HEK293 (cell line): ENCODE results near the gene NLGN4X.

Experiments
- CTCF ChIA-PET: fragments of 350-600 bp; formaldehyde crosslinking; extraction: SDS; loops from one replicate; lab custom pipeline; 2021; ENCODE audit warnings: antibody characterized with exemption; lab: Yijun Ruan, JAX
- POLR2A ChIA-PET: fragments of 300-600 bp; formaldehyde crosslinking; extraction: SDS; loops from one replicate; lab custom pipeline; 2020; ENCODE audit warnings: antibody characterized with exemption, inconsistent platforms; lab: Yijun Ruan, JAX
- H3K27ac ChIP-seq: fragments of 200-500 bp; sonication (Bioruptor generic); 2 replicates; pipeline ENCODE4 v1.5.1; 2014; ENCODE audit warnings: low read depth, low read length, control low read depth, inconsistent platforms; ENCODE audit errors: extremely low read depth
- H3K36me3 ChIP-seq, 2 experiments: fragments of 200-500 bp in 1 of 2; sonication (Bioruptor generic) in 1 of 2; 1 replicate in 1 of 2; 2 replicates in 1 of 2; pipeline ENCODE4 v1.5.1; 2014 to 2017; ENCODE audit warnings: inconsistent platforms in 2 of 2, low read length in 2 of 2; ENCODE audit not compliant: control insufficient read depth in 2 of 2, insufficient read depth in 1 of 2
- H3K4me1 ChIP-seq: fragments of 200-500 bp; sonication (Bioruptor generic); 2 replicates; pipeline ENCODE4 v1.5.1; 2014; ENCODE audit warnings: mild to moderate bottlenecking, low read length, inconsistent platforms; ENCODE audit not compliant: control insufficient read depth, insufficient read depth
- H3K4me3 ChIP-seq: 2 replicates; pipeline ENCODE4 v1.5.1; 2011; ENCODE audit warnings: low read depth, mild to moderate bottlenecking, control low read depth, low read length, moderate library complexity
- H3K9me3 ChIP-seq: fragments of 200-500 bp; sonication (Bioruptor generic); 2 replicates; pipeline ENCODE4 v1.5.1; 2014; ENCODE audit warnings: low read depth, low read length, inconsistent platforms; ENCODE audit not compliant: control insufficient read depth, insufficient read depth
- GLIS2 ChIP-seq: fragments of 450-650 bp; formaldehyde crosslinking; IDR thresholded peaks from 2 replicates; pipeline ENCODE4 v1.5.1; 2016; ENCODE audit warnings: missing biosample characterization, missing genetic modification characterization
- HOXC10 ChIP-seq: sonication (generic); formaldehyde crosslinking; IDR thresholded peaks from 2 replicates; pipeline ENCODE4 v1.8.1; 2023; ENCODE audit warnings: mild to moderate bottlenecking, missing genetic modification reagents
- ZBTB8A ChIP-seq: fragments of 450-650 bp; formaldehyde crosslinking; IDR thresholded peaks from 2 replicates; pipeline ENCODE4 v1.5.1; 2016; ENCODE audit warnings: missing biosample characterization, missing genetic modification characterization
- ZFP69B ChIP-seq: fragments of 450-650 bp; formaldehyde crosslinking; IDR thresholded peaks from 2 replicates; pipeline ENCODE4 v1.5.1; 2016; ENCODE audit warnings: missing biosample characterization, missing genetic modification characterization
- ZIC2 ChIP-seq: fragments of 450-650 bp; formaldehyde crosslinking; IDR thresholded peaks from 2 replicates; pipeline ENCODE4 v1.5.1; 2016; ENCODE audit warnings: missing biosample characterization, missing genetic modification characterization
- ZNF121 ChIP-seq: fragments of 450-650 bp; formaldehyde crosslinking; IDR thresholded peaks from 2 replicates; pipeline ENCODE4 v1.5.1; 2016; ENCODE audit warnings: missing biosample characterization, missing genetic modification characterization
- ZNF174 ChIP-seq: fragments of 450-650 bp; formaldehyde crosslinking; IDR thresholded peaks from 2 replicates; pipeline ENCODE4 v1.5.0; 2017; ENCODE audit warnings: missing biosample characterization, mild to moderate bottlenecking, missing genetic modification characterization
- ZNF202 ChIP-seq: fragments of 450-650 bp; formaldehyde crosslinking; IDR thresholded peaks from 2 replicates; pipeline ENCODE4 v1.5.1; 2016; ENCODE audit warnings: missing biosample characterization, missing genetic modification characterization, borderline replicate concordance
- ZNF266 ChIP-seq: fragments of 450-650 bp; formaldehyde crosslinking; IDR thresholded peaks from 2 replicates; pipeline ENCODE4 v1.5.1; 2016; ENCODE audit warnings: missing biosample characterization, missing genetic modification characterization, low read depth
- ZNF311 ChIP-seq: fragments of 450-650 bp; formaldehyde crosslinking; IDR thresholded peaks from 2 replicates; pipeline ENCODE4 v1.5.1; 2017; ENCODE audit warnings: missing biosample characterization, missing genetic modification characterization, borderline replicate concordance
- ZNF600 ChIP-seq: fragments of 450-650 bp; formaldehyde crosslinking; IDR thresholded peaks from 2 replicates; pipeline ENCODE4 v1.5.1; 2016; ENCODE audit warnings: missing biosample characterization, missing genetic modification characterization
- ZNF654 ChIP-seq: fragments of 450-650 bp; formaldehyde crosslinking; IDR thresholded peaks from 2 replicates; pipeline ENCODE4 v1.5.1; 2016; ENCODE audit warnings: low read depth, missing biosample characterization, missing genetic modification characterization
- ZNF658 ChIP-seq: fragments of 450-650 bp; formaldehyde crosslinking; IDR thresholded peaks from 2 replicates; pipeline ENCODE4; 2016; ENCODE audit warnings: missing biosample characterization, missing genetic modification characterization
- ZNF677 ChIP-seq: fragments of 450-650 bp; IDR thresholded peaks from 2 replicates; pipeline ENCODE4 v1.5.0; 2018; ENCODE audit warnings: missing biosample characterization, mild to moderate bottlenecking, missing genetic modification characterization, moderate library complexity
- ZNF776 ChIP-seq: fragments of 450-650 bp; formaldehyde crosslinking; IDR thresholded peaks from 2 replicates; pipeline ENCODE4 v1.5.0; 2017; ENCODE audit warnings: missing biosample characterization, missing genetic modification characterization, borderline replicate concordance
- ZNF777 ChIP-seq: fragments of 450-650 bp; formaldehyde crosslinking; IDR thresholded peaks from 2 replicates; pipeline ENCODE4 v1.5.1; 2017; ENCODE audit warnings: missing biosample characterization, missing genetic modification characterization, borderline replicate concordance
- ZNF837 ChIP-seq: fragments of 450-650 bp; formaldehyde crosslinking; IDR thresholded peaks from 2 replicates; pipeline ENCODE4 v1.5.1; 2016; ENCODE audit warnings: missing biosample characterization, missing genetic modification characterization
- ZNF843 ChIP-seq: fragments of 450-650 bp; formaldehyde crosslinking; IDR thresholded peaks from 2 replicates; pipeline ENCODE4 v1.5.1; 2016; ENCODE audit warnings: missing biosample characterization, missing genetic modification characterization
- TF ChIP-seq, protein P1 (sequence below): fragments of 450-650 bp; formaldehyde crosslinking; IDR thresholded peaks from 2 replicates; pipeline ENCODE4 v1.5.1; 2016; ENCODE audit warnings: missing biosample characterization, missing genetic modification characterization
- TF ChIP-seq, protein P2 (sequence below): fragments of 450-650 bp; formaldehyde crosslinking; IDR thresholded peaks from 2 replicates; pipeline ENCODE4 v1.5.1; 2016; ENCODE audit warnings: missing biosample characterization, missing genetic modification characterization, low read depth
- TF ChIP-seq, protein P3 (sequence below): fragments of 450-650 bp; formaldehyde crosslinking; IDR thresholded peaks from 2 replicates; pipeline ENCODE4 v1.5.1; 2016; ENCODE audit warnings: missing biosample characterization, missing genetic modification characterization
- TF ChIP-seq, protein P4 (sequence below): fragments of 450-650 bp; formaldehyde crosslinking; IDR thresholded peaks from 2 replicates; pipeline ENCODE4 v1.5.1; 2016; ENCODE audit warnings: missing biosample characterization, missing genetic modification characterization, borderline replicate concordance
- TF ChIP-seq, protein P5 (sequence below): fragments of 450-650 bp; formaldehyde crosslinking; IDR thresholded peaks from 2 replicates; pipeline ENCODE4 v1.5.1; 2017; ENCODE audit warnings: missing biosample characterization, missing genetic modification characterization

NLGN4X gene

DNA sequence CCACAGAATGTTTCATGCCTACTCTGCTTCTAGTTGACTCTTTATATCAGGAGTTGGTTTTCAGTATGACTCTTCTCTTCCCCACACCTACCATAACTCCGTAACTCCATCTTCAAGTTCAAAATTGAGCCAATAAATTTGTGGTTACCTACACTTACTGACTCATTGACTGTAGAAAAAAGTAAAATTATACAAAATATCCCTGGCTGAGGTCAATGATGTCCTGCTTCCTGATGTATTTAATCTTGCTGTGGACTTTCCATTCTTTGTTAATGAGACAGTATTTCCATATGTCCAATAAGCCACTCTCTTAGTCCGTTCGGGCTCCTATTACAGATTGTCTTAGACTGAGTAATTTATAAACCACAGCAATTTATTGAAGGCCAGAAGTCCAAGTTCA is 9.9 kb upstream of the NLGN4X start:
- Histone ChIP-seq H3K36me3 (no peaks in the 10 kb centered on the region), H3K27ac (no peak overlapping the region), H3K4me3 (no peak overlapping the region), H3K4me1 (no peaks in the 10 kb centered on the region), H3K9me3 (no peaks in the 10 kb centered on the region)
- no peak for TF ChIP-seq ZBTB8A (tag by site-specific recombination)
- TF ChIP-seq, protein P1, sequence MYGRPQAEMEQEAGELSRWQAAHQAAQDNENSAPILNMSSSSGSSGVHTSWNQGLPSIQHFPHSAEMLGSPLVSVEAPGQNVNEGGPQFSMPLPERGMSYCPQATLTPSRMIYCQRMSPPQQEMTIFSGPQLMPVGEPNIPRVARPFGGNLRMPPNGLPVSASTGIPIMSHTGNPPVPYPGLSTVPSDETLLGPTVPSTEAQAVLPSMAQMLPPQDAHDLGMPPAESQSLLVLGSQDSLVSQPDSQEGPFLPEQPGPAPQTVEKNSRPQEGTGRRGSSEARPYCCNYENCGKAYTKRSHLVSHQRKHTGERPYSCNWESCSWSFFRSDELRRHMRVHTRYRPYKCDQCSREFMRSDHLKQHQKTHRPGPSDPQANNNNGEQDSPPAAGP (tag by site-specific recombination), result no peak
- TF ChIP-seq ZNF654 (tag by site-specific recombination), result no peak
- no peak for TF ChIP-seq ZNF174 (tag by site-specific recombination)
- TF ChIP-seq ZNF311 (tag by site-specific recombination), result no peak
- TF ChIP-seq ZNF121 (tag by site-specific recombination), result no peak
- TF ChIP-seq ZNF266 (tag by site-specific recombination), result no peak
- TF ChIP-seq HOXC10 (CRISPR knock-in tag), result no peak
- POLR2A ChIA-PET, result no interaction called here
- CTCF ChIA-PET, result no interaction called here

DNA sequence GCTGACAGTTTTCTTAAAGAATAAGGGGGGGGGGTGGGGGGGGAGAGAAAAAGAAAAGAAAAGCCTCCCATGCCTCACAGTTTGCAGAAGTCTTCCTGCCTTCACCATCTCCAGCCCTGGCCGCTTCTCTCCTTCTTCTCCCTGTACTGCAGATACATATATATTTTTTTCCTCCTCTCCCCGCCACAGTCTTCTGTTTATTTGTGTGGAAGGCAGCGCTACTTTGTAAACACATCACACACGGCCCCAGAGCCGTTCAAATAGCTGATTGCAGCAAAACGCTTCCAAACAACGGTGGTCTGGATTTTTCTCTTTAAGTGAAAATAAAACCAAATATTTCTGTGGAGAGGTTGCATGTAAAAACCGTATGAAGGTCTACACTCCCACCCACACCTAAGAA is 732 bp downstream of the NLGN4X start:
- ChIA-PET CTCF (interaction anchor here (0.6 kb wide), 1 partner anchor 59 kb away, joined by 3 read pairs; no protein-coding TSS in a partner anchor), POLR2A (no interaction called here)
- H3K9me3 ChIP-seq, result no peaks in the 10 kb centered on the region
- no peak overlapping the region for H3K27ac ChIP-seq
- H3K4me3 ChIP-seq, result no peak overlapping the region
- no peak for TF ChIP-seq ZNF658 (tag by site-specific recombination)
- no peak for TF ChIP-seq ZNF776 (tag by site-specific recombination)
- TF ChIP-seq, protein P2, sequence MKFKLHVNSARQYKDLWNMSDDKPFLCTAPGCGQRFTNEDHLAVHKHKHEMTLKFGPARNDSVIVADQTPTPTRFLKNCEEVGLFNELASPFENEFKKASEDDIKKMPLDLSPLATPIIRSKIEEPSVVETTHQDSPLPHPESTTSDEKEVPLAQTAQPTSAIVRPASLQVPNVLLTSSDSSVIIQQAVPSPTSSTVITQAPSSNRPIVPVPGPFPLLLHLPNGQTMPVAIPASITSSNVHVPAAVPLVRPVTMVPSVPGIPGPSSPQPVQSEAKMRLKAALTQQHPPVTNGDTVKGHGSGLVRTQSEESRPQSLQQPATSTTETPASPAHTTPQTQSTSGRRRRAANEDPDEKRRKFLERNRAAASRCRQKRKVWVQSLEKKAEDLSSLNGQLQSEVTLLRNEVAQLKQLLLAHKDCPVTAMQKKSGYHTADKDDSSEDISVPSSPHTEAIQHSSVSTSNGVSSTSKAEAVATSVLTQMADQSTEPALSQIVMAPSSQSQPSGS (tag by site-specific recombination), result no peak
- TF ChIP-seq ZNF677 (tag by site-specific recombination), result no peak
- no peak for TF ChIP-seq ZNF777
- TF ChIP-seq ZNF266 (tag by site-specific recombination), result no peak
- TF ChIP-seq ZNF202, result no peak
- TF ChIP-seq, protein P3, sequence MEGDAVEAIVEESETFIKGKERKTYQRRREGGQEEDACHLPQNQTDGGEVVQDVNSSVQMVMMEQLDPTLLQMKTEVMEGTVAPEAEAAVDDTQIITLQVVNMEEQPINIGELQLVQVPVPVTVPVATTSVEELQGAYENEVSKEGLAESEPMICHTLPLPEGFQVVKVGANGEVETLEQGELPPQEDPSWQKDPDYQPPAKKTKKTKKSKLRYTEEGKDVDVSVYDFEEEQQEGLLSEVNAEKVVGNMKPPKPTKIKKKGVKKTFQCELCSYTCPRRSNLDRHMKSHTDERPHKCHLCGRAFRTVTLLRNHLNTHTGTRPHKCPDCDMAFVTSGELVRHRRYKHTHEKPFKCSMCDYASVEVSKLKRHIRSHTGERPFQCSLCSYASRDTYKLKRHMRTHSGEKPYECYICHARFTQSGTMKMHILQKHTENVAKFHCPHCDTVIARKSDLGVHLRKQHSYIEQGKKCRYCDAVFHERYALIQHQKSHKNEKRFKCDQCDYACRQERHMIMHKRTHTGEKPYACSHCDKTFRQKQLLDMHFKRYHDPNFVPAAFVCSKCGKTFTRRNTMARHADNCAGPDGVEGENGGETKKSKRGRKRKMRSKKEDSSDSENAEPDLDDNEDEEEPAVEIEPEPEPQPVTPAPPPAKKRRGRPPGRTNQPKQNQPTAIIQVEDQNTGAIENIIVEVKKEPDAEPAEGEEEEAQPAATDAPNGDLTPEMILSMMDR (tag by site-specific recombination), result no peak
- H3K36me3 ChIP-seq, result no peaks in the 10 kb centered on the region
- no peaks in the 10 kb centered on the region for H3K4me1 ChIP-seq

DNA sequence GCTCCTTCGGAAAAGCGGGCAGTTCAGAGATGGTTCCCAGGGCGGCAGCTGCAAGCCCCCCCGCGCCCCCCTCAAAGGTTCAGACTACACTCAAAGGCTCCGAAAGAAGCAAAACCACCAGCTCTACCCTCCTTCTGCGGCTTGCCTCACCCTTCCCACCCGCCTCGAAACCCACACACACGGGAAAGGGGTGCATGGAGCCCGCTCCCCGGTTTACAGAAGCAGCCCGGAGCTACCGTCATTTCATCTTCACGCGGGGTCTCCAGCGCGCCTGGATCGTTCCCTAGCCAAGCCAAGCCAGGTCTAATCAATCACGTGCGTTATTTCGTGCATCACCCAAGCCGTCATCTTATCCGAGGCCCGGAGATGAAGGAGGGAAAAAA is 1.2 kb downstream of the NLGN4X start:
- Histone ChIP-seq H3K4me1 (no peaks in the 10 kb centered on the region), H3K9me3 (no peaks in the 10 kb centered on the region), H3K27ac (no peak overlapping the region), H3K4me3 (no peak overlapping the region), H3K36me3 (no peaks in the 10 kb centered on the region)
- ChIA-PET CTCF (no interaction called here), POLR2A (no interaction called here)
- TF ChIP-seq GLIS2 (no peak), ZNF837 (tag by site-specific recombination) (no peak), ZFP69B (tag by site-specific recombination) (no peak), ZNF600 (tag by site-specific recombination) (no peak), ZNF843 (tag by site-specific recombination) (no peak), ZIC2 (tag by site-specific recombination) (no peak)
- TF ChIP-seq, protein P4, sequence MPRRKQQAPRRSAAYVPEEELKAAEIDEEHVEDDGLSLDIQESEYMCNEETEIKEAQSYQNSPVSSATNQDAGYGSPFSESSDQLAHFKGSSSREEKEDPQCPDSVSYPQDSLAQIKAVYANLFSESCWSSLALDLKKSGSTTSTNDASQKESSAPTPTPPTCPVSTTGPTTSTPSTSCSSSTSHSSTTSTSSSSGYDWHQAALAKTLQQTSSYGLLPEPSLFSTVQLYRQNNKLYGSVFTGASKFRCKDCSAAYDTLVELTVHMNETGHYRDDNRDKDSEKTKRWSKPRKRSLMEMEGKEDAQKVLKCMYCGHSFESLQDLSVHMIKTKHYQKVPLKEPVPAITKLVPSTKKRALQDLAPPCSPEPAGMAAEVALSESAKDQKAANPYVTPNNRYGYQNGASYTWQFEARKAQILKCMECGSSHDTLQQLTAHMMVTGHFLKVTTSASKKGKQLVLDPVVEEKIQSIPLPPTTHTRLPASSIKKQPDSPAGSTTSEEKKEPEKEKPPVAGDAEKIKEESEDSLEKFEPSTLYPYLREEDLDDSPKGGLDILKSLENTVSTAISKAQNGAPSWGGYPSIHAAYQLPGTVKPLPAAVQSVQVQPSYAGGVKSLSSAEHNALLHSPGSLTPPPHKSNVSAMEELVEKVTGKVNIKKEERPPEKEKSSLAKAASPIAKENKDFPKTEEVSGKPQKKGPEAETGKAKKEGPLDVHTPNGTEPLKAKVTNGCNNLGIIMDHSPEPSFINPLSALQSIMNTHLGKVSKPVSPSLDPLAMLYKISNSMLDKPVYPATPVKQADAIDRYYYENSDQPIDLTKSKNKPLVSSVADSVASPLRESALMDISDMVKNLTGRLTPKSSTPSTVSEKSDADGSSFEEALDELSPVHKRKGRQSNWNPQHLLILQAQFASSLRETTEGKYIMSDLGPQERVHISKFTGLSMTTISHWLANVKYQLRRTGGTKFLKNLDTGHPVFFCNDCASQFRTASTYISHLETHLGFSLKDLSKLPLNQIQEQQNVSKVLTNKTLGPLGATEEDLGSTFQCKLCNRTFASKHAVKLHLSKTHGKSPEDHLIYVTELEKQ (tag by site-specific recombination), result no peak
- TF ChIP-seq, protein P5, sequence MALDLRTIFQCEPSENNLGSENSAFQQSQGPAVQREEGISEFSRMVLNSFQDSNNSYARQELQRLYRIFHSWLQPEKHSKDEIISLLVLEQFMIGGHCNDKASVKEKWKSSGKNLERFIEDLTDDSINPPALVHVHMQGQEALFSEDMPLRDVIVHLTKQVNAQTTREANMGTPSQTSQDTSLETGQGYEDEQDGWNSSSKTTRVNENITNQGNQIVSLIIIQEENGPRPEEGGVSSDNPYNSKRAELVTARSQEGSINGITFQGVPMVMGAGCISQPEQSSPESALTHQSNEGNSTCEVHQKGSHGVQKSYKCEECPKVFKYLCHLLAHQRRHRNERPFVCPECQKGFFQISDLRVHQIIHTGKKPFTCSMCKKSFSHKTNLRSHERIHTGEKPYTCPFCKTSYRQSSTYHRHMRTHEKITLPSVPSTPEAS (tag by site-specific recombination), result no peak
